C4-2B (cell line): ENCODE data around the gene ARRDC2.

Experiments used
- ZFX ChIP-seq: fragments of 450-650 bp; IDR thresholded peaks from 2 replicates; pipeline ENCODE4 v1.6.1; 2017
- TF ChIP-seq, protein P1 (sequence below): fragments of 450-650 bp; conservative IDR thresholded peaks from 2 replicates; pipeline ENCODE4 v1.5.1; 2017; ENCODE audit warnings: mild to moderate bottlenecking

DNA sequence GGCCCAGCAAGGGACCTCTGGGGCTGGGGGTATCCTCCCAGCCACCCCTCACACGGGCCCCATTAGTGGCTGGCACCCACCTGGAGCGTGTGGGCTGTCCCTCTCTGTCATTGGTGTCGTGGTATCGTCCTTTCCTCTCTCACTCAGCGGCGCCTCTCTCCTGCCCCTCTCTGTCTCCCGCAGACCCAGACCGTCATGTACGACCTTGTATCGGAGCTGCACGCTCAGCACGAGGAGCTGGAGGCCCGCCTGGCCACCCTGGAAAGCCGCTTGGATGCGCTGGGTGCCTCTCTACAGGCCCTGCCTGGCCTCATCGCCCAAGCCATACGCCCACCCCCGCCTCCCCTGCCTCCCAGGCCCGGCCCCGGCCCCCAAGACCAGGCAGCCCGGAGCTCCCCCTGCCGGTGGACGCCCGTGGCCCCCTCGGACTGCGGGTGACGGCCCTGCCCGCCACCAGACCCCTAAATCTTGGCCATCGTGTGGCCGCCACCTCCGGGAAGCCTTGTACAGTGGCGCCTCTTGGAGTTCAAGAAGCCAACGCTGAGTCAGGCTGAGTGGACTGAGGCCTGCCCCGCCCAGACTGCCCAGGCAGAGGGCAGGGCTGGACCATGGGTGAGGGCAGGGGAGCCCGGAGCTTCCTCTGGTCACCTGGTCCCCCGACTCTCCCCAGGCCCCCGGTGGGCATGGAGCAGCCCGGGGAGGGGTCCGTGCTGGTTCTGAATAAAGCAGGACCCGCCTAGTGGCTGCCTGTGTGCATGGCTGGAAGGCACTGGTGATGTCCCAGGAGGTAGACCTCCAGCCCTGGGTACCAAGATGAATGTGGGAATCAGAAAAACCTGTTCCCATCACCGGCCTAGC, 9.8 kb upstream of the ARRDC2 start:
- TF ChIP-seq, protein P1, sequence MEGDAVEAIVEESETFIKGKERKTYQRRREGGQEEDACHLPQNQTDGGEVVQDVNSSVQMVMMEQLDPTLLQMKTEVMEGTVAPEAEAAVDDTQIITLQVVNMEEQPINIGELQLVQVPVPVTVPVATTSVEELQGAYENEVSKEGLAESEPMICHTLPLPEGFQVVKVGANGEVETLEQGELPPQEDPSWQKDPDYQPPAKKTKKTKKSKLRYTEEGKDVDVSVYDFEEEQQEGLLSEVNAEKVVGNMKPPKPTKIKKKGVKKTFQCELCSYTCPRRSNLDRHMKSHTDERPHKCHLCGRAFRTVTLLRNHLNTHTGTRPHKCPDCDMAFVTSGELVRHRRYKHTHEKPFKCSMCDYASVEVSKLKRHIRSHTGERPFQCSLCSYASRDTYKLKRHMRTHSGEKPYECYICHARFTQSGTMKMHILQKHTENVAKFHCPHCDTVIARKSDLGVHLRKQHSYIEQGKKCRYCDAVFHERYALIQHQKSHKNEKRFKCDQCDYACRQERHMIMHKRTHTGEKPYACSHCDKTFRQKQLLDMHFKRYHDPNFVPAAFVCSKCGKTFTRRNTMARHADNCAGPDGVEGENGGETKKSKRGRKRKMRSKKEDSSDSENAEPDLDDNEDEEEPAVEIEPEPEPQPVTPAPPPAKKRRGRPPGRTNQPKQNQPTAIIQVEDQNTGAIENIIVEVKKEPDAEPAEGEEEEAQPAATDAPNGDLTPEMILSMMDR = no peak; the same call in 1 of the 2 replicates
- TF ChIP-seq ZFX = no peak
